Stomach (tissue), 4 donors: ENCODE results near the gene AP1G1.

Experiments used
- POLR2A ChIP-seq, 4 donors: fragments of 450-650 bp; IDR thresholded peaks; one replicate each; pipeline ENCODE4 v1.6.1; 2016; ENCODE audit warnings: antibody characterized with exemption in 4 of 4, control low read depth in 2 of 4, mild to moderate bottlenecking in 1 of 4, moderate library complexity in 1 of 4
- TF ChIP-seq, protein P1 (sequence below), 7 experiments: fragments of 450-650 bp in 4 of 7; fragments of 200-600 bp in 3 of 7; sonication (generic) in 3 of 7; IDR thresholded peaks; one replicate each; pipeline ENCODE4 v1.5.1; 2016 to 2019; ENCODE audit warnings: antibody characterized with exemption in 7 of 7, control low read depth in 2 of 7, mild to moderate bottlenecking in 1 of 7

DNA sequence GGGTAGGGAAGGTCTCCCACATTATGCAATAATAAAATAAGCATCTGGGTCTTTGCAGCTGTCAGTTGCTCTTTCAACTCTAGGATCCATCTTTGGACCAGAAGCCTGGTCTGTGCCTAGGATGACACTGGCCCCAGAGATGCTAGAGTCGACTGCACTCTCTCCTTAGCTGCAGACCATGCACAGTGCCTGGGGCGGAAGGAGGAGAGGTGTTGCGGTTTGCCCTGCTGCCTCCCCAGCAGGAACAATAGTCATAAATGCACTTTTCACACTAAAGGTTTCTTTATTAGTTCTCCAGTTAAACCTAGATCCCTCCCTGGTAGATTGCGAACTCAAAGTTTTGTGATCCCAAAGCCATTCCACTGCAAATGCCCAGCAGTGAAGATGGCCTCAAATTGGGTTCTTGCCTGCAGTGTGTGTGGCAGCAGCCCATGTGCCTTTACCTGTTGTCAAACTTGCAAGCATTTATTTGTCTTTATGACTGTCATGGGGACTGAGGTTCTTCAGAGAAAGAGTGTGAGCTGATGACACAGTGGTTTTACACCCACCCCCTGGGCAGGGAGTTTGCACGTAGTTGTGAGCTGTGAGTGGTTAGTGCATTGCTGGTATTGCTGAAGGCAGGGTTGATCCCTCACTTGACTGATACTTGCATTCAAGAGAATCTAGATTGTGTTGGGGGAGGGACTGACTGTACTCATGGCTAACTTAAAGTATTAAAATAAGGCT, 47.5 kb upstream of the AP1G1 start:
- TF ChIP-seq, protein P1, sequence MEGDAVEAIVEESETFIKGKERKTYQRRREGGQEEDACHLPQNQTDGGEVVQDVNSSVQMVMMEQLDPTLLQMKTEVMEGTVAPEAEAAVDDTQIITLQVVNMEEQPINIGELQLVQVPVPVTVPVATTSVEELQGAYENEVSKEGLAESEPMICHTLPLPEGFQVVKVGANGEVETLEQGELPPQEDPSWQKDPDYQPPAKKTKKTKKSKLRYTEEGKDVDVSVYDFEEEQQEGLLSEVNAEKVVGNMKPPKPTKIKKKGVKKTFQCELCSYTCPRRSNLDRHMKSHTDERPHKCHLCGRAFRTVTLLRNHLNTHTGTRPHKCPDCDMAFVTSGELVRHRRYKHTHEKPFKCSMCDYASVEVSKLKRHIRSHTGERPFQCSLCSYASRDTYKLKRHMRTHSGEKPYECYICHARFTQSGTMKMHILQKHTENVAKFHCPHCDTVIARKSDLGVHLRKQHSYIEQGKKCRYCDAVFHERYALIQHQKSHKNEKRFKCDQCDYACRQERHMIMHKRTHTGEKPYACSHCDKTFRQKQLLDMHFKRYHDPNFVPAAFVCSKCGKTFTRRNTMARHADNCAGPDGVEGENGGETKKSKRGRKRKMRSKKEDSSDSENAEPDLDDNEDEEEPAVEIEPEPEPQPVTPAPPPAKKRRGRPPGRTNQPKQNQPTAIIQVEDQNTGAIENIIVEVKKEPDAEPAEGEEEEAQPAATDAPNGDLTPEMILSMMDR (IDR thresholded peaks at IDR 0.05): no peak
- no peak for TF ChIP-seq POLR2A (IDR thresholded peaks at IDR 0.05)
